Stimulated activated memory B cell treated with anti-CD40 and anti-IgM and Interleukin-4, amounts not matched to agents 10 μg/mL and 1 μg/mL and 100 μg/mL, for 72 hours (primary cell): Measurements from ENCODE around the gene MRPS23.

ENCODE experiments used
- ATAC-seq: fragments of 150-1000 bp; cut with Tn5 transposase; 2 replicates; pipeline ENCODE4 v1.10.0; 2021
- H3K27ac Mint-ChIP-seq: one replicate; pipeline ENCODE4 v1.8.0; 2022; ENCODE audit warnings: mild to moderate bottlenecking, mixed read lengths
- H3K27me3 Mint-ChIP-seq: one replicate; pipeline ENCODE4 v1.8.0; 2022; ENCODE audit warnings: mixed read lengths
- H3K36me3 Mint-ChIP-seq: one replicate; pipeline ENCODE4 v1.8.0; 2022; ENCODE audit warnings: mixed read lengths
- H3K4me1 Mint-ChIP-seq: one replicate; pipeline ENCODE4 v1.8.0; 2022; ENCODE audit warnings: mixed read lengths
- H3K4me3 Mint-ChIP-seq: one replicate; pipeline ENCODE4 v1.8.0; 2022; ENCODE audit warnings: mild to moderate bottlenecking, moderate library complexity, mixed read lengths
- H3K9me3 Mint-ChIP-seq: one replicate; pipeline ENCODE4 v1.8.0; 2022; ENCODE audit warnings: mixed read lengths

The MRPS23 gene

GRCh38 chr17:57810721-57811637 is 38.9 kb downstream of the MRPS23 start:
- H3K27ac Mint-ChIP-seq, result peak overlapping the region; percentile 38
- H3K9me3 Mint-ChIP-seq, result no peaks in the 10 kb centered on the region
- peaks cover 19% of the 10 kb centered on the region for H3K4me1 Mint-ChIP-seq
- peak overlapping the region; percentile 52 for H3K4me3 Mint-ChIP-seq
- H3K36me3 Mint-ChIP-seq, result no peaks in the 10 kb centered on the region
- peaks cover 58% of the 10 kb centered on the region for H3K27me3 Mint-ChIP-seq
- peak; percentile 43 for ATAC-seq

DNA sequence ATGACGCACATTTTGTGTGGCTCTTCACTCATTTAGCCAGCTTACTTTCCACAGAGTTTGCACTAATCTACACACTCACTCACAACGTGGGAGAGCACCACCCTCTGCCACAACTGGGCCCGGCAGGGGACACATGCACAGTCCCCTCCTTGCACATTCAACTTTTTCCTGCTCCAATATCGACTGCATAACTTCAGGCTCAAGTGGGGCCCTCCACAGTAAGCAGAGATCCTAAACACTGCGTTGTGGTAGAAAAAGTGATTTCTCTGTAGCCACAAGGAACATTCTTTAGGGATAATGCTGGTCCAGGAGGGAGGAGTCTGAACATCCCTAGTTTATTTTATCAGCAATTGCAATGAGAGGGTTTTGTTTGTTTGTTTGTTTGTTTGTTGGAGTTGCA is 40.0 kb downstream of the MRPS23 start:
- H3K4me3 Mint-ChIP-seq, result no peak overlapping the region
- no peaks in the 10 kb centered on the region for H3K9me3 Mint-ChIP-seq
- ATAC-seq, result no peak
- H3K36me3 Mint-ChIP-seq, result no peaks in the 10 kb centered on the region
- H3K27me3 Mint-ChIP-seq, result peaks cover 62% of the 10 kb centered on the region
- peaks cover 19% of the 10 kb centered on the region for H3K4me1 Mint-ChIP-seq
- no peak overlapping the region for H3K27ac Mint-ChIP-seq

GRCh38 chr17:57808882-57809281 is 41.0 kb downstream of the MRPS23 start:
- Mint-ChIP-seq H3K4me1 (peaks cover 19% of the 10 kb centered on the region), H3K36me3 (no peaks in the 10 kb centered on the region), H3K27me3 (peaks cover 62% of the 10 kb centered on the region), H3K4me3 (no peak overlapping the region), H3K27ac (no peak overlapping the region), H3K9me3 (no peaks in the 10 kb centered on the region)
- no peak for ATAC-seq

DNA sequence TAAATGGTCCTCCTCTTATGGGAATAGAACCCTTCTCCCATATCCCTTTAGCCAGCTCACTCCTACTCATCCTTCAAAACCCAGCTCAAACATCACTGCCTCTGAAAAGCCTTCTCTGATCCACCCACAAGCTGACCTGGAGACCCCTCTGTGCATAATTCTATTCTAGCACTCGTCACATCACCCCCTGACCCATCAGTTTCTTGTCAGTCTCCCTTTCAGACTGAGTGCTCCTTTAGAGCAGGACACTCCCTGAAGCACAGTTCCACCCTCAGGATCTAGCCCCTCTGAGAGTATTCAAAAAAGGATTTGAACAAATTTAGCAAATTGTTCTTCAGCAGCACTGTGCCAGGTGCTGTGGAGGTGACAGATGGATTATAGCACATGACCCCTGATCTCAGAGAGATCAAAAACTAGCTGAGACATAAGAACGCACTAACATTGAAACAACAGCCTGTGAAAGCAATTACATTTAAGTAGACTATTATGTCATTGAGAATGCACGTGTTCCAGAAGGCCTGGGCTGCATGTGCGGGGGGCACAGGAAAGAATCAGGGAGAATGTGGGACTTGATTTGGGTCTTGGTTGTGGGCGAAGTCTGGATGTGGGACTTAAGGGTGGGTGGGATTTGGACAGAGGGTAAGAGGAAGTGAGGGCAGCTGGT is 43.5 kb downstream of the MRPS23 start:
- ATAC-seq, result no peak

GRCh38 chr17:57803021-57803420 is 46.8 kb downstream of the MRPS23 start:
- H3K27me3 Mint-ChIP-seq, result peaks cover 25% of the 10 kb centered on the region
- no peak overlapping the region for H3K4me3 Mint-ChIP-seq
- H3K9me3 Mint-ChIP-seq, result peaks cover 12% of the 10 kb centered on the region
- H3K4me1 Mint-ChIP-seq, result no peaks in the 10 kb centered on the region
- no peak overlapping the region for H3K27ac Mint-ChIP-seq
- H3K36me3 Mint-ChIP-seq, result peaks cover 6% of the 10 kb centered on the region
- no peak for ATAC-seq

More for the DNA sequence above, 43.5 kb downstream of the MRPS23 start:
- Mint-ChIP-seq H3K27ac (no peak overlapping the region), H3K27me3 (peaks cover 54% of the 10 kb centered on the region), H3K4me3 (no peak overlapping the region), H3K4me1 (peaks cover 11% of the 10 kb centered on the region), H3K9me3 (peaks cover 6% of the 10 kb centered on the region), H3K36me3 (no peaks in the 10 kb centered on the region)

- ATAC-seq, result no peak
- H3K9me3 Mint-ChIP-seq, result peaks cover 12% of the 10 kb centered on the region
- peaks cover 6% of the 10 kb centered on the region for H3K36me3 Mint-ChIP-seq
- peaks cover 8% of the 10 kb centered on the region for H3K27me3 Mint-ChIP-seq
- H3K4me3 Mint-ChIP-seq, result no peak overlapping the region
- no peaks in the 10 kb centered on the region for H3K4me1 Mint-ChIP-seq
- no peak overlapping the region for H3K27ac Mint-ChIP-seq
These were observed 48.7 kb downstream of the MRPS23 start for GRCh38 chr17:57801044-57801711.

GRCh38 chr17:57794841-57795240 is 55.0 kb downstream of the MRPS23 start:
- no peak for ATAC-seq
- Mint-ChIP-seq H3K36me3 (no peaks in the 10 kb centered on the region), H3K4me1 (no peaks in the 10 kb centered on the region), H3K9me3 (no peaks in the 10 kb centered on the region), H3K4me3 (no peak overlapping the region), H3K27me3 (peaks cover 16% of the 10 kb centered on the region), H3K27ac (no peak overlapping the region)

DNA sequence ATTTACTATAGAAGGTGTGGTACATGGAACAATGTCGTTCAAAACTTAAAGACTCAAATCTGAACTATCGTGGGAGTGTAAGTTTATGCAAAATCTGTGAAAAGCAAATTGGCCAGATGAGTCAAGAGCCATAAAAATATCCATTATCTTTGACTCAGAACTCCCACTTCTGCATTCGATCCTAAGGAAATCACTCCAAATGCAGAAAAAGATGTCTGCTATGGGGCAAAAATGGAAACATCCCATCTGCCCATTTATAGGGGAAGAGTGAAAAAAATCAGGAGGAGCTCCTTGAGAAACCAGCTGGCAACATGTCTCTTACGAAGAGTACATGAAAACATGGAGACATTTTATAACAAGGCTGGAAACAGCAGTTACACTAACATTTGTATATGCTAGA is 61.1 kb downstream of the MRPS23 start:
- H3K9me3 Mint-ChIP-seq, result no peaks in the 10 kb centered on the region
- H3K27ac Mint-ChIP-seq, result no peak overlapping the region
- H3K4me3 Mint-ChIP-seq, result no peak overlapping the region
- no peaks in the 10 kb centered on the region for H3K4me1 Mint-ChIP-seq
- no peaks in the 10 kb centered on the region for H3K36me3 Mint-ChIP-seq
- H3K27me3 Mint-ChIP-seq, result peaks cover 41% of the 10 kb centered on the region
- ATAC-seq, result no peak

DNA sequence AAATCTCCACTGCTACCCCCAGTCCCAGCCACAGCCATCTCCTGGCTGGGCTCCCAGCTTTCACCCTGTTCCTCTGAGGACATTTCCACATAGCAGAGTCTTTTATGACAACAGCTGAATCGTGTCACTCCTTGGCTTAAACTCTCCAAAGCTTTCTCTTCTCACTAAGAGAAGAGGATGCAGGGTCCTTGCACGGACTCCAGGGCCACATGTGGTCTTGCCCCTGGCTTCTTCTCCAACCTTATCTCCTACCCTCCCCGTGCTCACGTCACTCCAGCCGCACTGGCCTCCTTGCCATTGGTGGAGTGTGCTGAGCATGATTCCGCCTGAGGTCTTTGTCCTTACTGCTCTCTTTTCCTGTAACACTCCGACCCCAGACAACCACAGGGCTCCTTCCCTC is 64.8 kb downstream of the MRPS23 start:
- ATAC-seq, result no peak
- no peaks in the 10 kb centered on the region for H3K4me1 Mint-ChIP-seq
- no peaks in the 10 kb centered on the region for H3K9me3 Mint-ChIP-seq
- no peak overlapping the region for H3K4me3 Mint-ChIP-seq
- no peak overlapping the region for H3K27ac Mint-ChIP-seq
- H3K27me3 Mint-ChIP-seq, result peaks cover 26% of the 10 kb centered on the region
- H3K36me3 Mint-ChIP-seq, result no peaks in the 10 kb centered on the region
